Measurements from ENCODE around the gene HES7.
"Not testable (repeated sequence)": the region's sequence is repeated elsewhere in the genome, so short reads cannot be mapped to it uniquely, and the experiment has no call there.

Gene HES7

GRCh38 chr17:8123695-8124349, at the start of gene HES7:
TSS of gene HES7 (minus strand) at chr17:8124106. CDS start at chr17:8124084, 22 bp downstream.
- no peak for DNase-seq

GRCh38 chr17:8173056-8173870, 49.4 kb upstream of the HES7 start:
- peak; percentile 63 for DNase-seq

GRCh38 chr17:8170186-8170585, 46.3 kb upstream of the HES7 start:
- not testable (repeated sequence) for DNase-seq

- DNase-seq = no peak
These were observed 43.6 kb upstream of the HES7 start for GRCh38 chr17:8167526-8167925.

- DNase-seq = no peak
These were observed 42.8 kb upstream of the HES7 start for GRCh38 chr17:8166731-8167130.

- DNase-seq = no peak
These were observed 40.9 kb upstream of the HES7 start for GRCh38 chr17:8164815-8165131.

GRCh38 chr17:8163978-8164814, 40.3 kb upstream of the HES7 start:
- DNase-seq = no peak

GRCh38 chr17:8162997-8163977, 39.4 kb upstream of the HES7 start:
- DNase-seq = no peak

GRCh38 chr17:8162233-8162996, 38.5 kb upstream of the HES7 start, which contains the start of gene VAMP2:
TSS of gene VAMP2 (minus strand) at chr17:8162948. CDS start at chr17:8162879, 69 bp downstream.
- peak; percentile 17 for DNase-seq

GRCh38 chr17:8161289-8162232, 37.7 kb upstream of the HES7 start:
- DNase-seq = no peak

GRCh38 chr17:8160741-8161221, 36.9 kb upstream of the HES7 start:
- DNase-seq = no peak

GRCh38 chr17:8160224-8160577, 36.3 kb upstream of the HES7 start:
- no peak for DNase-seq

GRCh38 chr17:8159459-8160223, 35.7 kb upstream of the HES7 start:
- no peak for DNase-seq

GRCh38 chr17:8159032-8159400, 35.1 kb upstream of the HES7 start:
- DNase-seq = no peak

GRCh38 chr17:8158267-8159031, 34.5 kb upstream of the HES7 start:
- DNase-seq = peak; percentile 25

- peak; percentile 97 for DNase-seq
These were observed 32.5 kb upstream of the HES7 start for GRCh38 chr17:8156246-8156992.

GRCh38 chr17:8155996-8156245, 32.0 kb upstream of the HES7 start:
- no peak for DNase-seq
